ENCODE data around the gene HAP1. TPM values are rescaled to one million over a fixed set of nuclear protein-coding genes. Genes with fewer than 3 reads are reported as not detected.
A peak's percentile ranks its signal among the peaks of the same experiment; 100 is the strongest.
"Not testable (repeated sequence)": the region's sequence is repeated elsewhere in the genome, so short reads cannot be mapped to it uniquely, and the experiment has no call there.

The HAP1 gene
- total RNA-seq, 2 donors from 2014 or later: 0.13 to 0.15 TPM

DNA sequence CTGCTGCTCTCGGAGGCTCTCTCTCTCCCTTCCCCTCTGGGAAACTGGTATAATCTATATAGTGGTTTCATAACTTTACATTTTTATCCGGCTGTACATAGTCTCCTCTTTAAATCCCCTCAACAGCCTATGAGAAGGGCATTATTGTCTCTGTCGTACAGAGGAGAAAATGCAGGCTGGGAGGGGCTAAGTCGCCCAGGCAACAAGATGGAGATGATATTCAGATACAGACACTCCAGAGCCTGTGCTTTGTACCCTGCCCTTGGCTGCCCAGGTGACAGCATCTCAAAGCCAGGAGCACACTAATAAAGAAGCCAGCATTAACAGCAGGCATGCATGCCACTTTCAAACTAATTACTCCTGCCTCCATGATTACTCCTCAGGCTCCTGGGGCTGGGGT is 50.4 kb downstream of the HAP1 start:
- Mint-ChIP-seq H3K4me3 (no peak overlapping the region), H3K27ac (no peak overlapping the region), H3K27me3 (no peaks in the 10 kb centered on the region)

DNA sequence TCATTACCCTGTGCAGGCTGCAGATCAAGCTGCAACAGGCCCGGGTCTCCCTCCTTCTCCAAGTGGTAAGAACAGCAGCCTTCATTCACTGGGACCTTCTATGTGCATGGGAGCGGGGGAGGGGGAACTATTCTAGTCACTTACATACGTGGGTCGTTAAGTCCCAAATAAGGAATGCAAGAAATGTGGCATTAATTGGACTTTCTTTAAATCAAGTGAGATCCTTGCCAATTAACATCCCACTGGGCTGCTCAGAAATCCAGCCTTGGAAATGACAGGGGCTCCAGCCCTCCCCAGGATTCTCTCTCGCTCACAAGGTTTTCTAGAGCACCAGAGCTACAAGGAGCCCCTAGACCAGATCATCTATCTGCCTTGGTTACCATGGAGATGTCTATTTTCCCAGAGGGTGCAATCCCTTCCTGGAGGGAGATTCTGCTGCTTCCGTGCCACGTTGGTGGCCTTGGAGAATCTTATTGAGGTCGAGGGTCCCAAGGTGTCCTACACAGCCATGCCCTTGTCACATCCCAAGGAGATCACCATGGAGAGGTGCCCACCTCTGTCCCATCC is 50.9 kb downstream of the HAP1 start:
- Mint-ChIP-seq H3K27ac (no peak overlapping the region), H3K27me3 (no peaks in the 10 kb centered on the region), H3K36me3 (ENCODE audit: low read depth) (peaks cover 3% of the 10 kb centered on the region)

More for the DNA sequence above, 50.4 kb downstream of the HAP1 start:
- no peak for ATAC-seq (replicated peaks)
- Mint-ChIP-seq H3K4me1 (peaks cover 16% of the 10 kb centered on the region), H3K9me3 (no peaks in the 10 kb centered on the region), H3K36me3 (ENCODE audit: low read depth) (peaks cover 8% of the 10 kb centered on the region)

DNA sequence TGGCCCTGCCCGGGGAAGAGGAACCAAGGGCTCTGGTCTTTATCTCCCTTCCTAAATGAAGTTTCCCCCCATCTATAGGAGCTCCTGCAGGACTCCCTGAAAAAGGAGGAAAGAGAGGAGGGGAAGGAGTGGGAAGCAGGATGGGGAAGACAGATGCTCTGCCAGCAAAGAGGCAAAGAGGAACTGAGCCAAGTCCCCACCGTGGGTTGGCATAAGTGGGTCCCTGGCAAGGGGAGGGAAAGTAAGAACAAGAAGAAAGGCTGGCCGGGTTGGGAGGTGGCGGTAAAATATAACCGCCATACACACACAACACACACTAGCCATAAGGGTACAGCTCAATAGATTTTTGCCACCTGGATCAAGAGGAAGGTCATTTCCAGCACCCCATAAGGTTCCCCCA is 51.8 kb downstream of the HAP1 start:
- Mint-ChIP-seq H3K27me3 (no peaks in the 10 kb centered on the region), H3K36me3 (ENCODE audit: low read depth) (no peaks in the 10 kb centered on the region), H3K4me3 (no peak overlapping the region), H3K27ac (no peak overlapping the region), H3K4me1 (peaks cover 22% of the 10 kb centered on the region), H3K9me3 (no peaks in the 10 kb centered on the region)
- no peak for ATAC-seq (replicated peaks)

More for the DNA sequence above, 50.9 kb downstream of the HAP1 start:
- H3K4me3 Mint-ChIP-seq: no peak overlapping the region
- H3K9me3 Mint-ChIP-seq: no peaks in the 10 kb centered on the region
- ATAC-seq (replicated peaks): no peak
- peaks cover 21% of the 10 kb centered on the region for H3K4me1 Mint-ChIP-seq

DNA sequence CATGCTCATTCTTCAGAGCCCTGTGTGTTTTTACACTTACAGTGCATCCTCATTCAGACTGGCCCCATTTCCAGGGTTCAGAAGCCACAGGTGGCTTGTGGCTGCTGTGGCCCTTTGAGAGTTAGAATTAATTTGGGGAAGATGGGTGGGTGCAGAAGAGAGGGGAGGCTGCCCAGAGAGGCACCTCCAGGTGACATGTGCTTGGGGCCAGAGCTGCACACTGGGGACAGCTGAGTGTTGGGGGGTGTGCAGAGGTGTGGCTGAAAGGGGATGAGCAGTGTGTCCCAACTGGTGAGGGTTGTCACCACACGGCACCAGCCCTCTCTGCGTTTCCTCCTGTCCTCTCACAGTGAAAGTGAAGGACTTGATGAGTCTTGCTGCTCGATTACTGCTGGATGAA is 52.7 kb downstream of the HAP1 start:
- Mint-ChIP-seq H3K36me3 (ENCODE audit: low read depth) (no peaks in the 10 kb centered on the region), H3K4me1 (peaks cover 25% of the 10 kb centered on the region), H3K27me3 (no peaks in the 10 kb centered on the region), H3K4me3 (no peak overlapping the region), H3K9me3 (no peaks in the 10 kb centered on the region), H3K27ac (no peak overlapping the region)
- ATAC-seq (replicated peaks): no peak

DNA sequence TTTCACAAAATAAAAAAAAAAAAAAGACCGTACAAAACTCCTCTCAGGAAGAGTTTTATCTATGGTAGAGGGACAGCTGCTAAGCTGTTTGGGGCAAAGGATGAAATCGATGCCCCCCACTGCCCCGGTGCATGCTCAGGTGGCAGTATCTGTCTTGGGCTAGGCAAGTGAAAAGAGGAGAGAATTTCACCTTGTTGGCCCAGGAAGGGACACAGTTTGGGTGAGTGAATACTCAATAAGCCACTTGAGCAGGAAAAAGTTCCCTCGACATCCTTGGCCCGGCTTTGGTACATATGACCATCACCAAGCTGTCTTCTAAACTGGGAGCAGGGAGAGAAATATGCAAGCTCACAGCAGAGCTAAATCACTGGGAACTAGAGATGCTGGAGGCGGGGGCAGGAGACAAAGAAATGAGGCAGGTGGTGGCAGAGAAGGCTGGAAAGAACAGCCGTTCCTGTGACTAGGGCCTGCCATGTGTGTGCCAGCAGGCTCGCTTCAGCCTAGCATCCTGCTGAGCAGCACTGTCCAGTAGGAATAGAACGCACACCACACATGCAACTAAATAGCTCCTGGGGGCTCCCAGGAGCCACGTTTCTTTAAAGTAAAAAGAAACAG is 53.9 kb downstream of the HAP1 start:
- peaks cover 30% of the 10 kb centered on the region for H3K4me1 Mint-ChIP-seq
- H3K27ac Mint-ChIP-seq: no peak overlapping the region
- H3K36me3 Mint-ChIP-seq (ENCODE audit: low read depth): no peaks in the 10 kb centered on the region
- H3K9me3 Mint-ChIP-seq: no peaks in the 10 kb centered on the region
- ATAC-seq (replicated peaks): no peak
- peak overlapping the region; percentile 85 for H3K4me3 Mint-ChIP-seq
- H3K27me3 Mint-ChIP-seq: no peaks in the 10 kb centered on the region

DNA sequence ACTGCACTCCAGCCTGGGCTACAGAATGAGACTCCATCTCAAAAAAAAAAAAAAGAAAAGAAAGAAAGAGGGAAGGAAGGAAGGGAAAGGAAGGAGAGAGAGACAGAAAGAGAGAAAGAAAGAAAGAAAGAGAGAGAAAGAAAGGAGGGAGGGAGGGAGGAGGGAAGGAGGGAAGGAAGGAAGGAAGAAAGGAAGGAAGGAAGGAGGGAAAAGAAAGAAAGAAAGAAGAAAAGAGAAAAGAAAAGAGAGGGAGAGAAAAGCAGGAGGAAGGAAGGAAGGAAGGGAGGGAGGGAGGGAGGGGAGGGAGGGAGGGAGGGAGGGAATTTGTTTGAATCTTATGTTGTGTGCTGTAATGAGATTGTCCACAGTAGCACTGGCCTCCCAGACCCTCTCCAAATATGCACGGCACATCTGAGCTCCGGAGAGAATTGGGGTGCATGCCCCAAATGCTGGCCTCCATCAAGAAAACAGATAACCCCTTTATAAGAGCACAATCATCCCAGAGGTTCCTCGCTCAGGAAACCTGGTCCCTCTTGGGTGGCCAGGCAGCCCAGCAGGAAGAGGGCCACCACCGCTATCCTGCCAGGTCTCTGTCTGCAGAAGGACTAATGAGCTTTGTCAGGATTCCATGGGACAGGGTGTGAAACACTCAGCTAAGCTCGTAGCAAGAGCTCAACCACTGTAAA is 54.6 kb downstream of the HAP1 start:
- Mint-ChIP-seq H3K9me3 (no peaks in the 10 kb centered on the region), H3K4me3 (peak overlapping the region; percentile 85), H3K4me1 (peaks cover 30% of the 10 kb centered on the region), H3K36me3 (ENCODE audit: low read depth) (no peaks in the 10 kb centered on the region), H3K27ac (peak overlapping the region; percentile 91), H3K27me3 (no peaks in the 10 kb centered on the region)
- no peak for ATAC-seq (replicated peaks)

DNA sequence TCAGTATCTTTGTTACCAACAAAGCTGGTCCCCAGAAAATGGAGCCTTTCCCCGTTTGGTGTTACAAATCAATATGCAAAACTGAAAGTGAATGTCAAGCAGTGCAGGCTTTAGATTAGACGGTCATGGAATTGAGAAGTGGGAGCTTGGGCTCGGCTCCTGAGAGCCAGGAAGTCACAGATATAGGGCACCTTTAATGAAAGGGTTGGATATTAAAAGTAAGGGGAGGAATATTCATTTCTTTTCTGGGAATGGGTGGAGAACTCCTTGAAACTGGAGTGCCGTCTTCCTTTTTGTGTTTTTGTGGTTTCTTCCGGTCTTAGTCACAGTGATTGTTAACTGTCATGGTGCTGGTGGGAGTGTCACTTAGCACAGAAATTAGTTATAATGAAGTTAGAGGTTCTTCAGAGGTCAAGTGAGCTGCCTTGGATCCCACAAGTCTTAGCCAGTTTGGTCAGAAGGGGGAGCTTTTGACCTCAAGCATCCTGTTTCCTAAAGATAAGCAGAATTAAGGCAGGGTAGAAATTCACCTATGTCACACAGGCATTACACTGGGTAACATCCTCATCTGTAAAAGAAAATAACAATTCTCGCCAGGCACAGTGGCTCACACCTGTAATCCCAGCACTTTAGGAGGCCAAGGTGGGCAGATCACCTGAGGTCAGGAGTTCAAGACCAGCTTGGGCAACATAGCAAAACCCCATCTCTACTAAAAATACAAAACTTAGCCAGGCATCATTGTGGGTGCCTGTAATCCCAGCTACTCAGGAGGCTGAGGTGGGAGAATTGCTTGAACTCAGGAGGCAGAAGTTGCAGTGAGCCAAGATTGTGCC is 55.3 kb downstream of the HAP1 start:
- H3K36me3 Mint-ChIP-seq (ENCODE audit: low read depth): no peaks in the 10 kb centered on the region

DNA sequence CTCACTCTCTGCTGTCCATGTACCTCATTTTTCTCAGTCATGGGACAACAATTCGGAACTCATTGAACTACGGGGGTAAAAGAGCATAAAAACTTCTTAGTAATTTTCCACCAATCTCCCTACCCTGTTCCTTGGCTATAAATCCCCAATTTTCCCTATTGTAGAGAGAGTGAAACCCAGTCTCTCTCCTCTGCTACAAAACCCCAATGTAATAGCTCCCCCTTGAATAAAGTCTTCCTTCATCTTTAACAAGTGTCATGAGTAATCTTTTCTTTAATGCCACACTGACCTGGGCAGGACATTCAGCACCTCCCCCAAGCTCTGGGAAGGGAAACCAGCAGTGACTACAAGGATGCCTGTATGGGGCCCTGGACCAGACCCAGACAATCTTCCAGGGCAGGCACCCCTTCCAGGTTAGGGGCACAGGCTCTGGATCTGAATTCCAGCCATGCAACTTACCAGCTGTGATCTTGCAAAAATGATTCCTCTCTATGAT is 56.0 kb downstream of the HAP1 start:
- Mint-ChIP-seq H3K36me3 (ENCODE audit: low read depth) (no peaks in the 10 kb centered on the region), H3K9me3 (no peaks in the 10 kb centered on the region), H3K27me3 (no peaks in the 10 kb centered on the region), H3K4me1 (peaks cover 30% of the 10 kb centered on the region), H3K27ac (peak overlapping the region; percentile 91), H3K4me3 (peak overlapping the region; percentile 85)
- peak; percentile 39 for ATAC-seq (replicated peaks)

More for the DNA sequence above, 55.3 kb downstream of the HAP1 start:
- Mint-ChIP-seq H3K27me3 (no peaks in the 10 kb centered on the region), H3K4me3 (peak overlapping the region; percentile 85), H3K27ac (peak overlapping the region; percentile 91), H3K9me3 (no peaks in the 10 kb centered on the region), H3K4me1 (peaks cover 30% of the 10 kb centered on the region)
- ATAC-seq (replicated peaks): peak; percentile 94

DNA sequence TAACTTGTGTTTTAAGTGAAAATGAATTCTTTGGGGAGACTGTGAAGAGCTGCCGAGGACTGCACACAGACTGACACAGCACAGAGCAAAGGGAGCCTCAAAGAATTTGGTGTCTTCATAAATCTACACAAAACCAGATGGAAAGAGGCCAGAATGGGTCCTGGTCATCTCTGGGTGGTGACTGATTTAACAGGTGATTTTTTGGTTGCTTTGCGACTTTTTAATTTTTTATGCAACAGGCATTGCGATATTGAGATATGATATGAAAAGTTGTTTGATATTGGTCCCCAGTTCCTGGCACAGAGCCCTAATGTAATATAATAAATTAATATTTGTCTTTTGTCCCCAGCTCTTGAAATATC is 58.4 kb downstream of the HAP1 start:
- ATAC-seq (replicated peaks): no peak
- Mint-ChIP-seq H3K36me3 (ENCODE audit: low read depth) (no peaks in the 10 kb centered on the region), H3K27ac (no peak overlapping the region), H3K27me3 (no peaks in the 10 kb centered on the region), H3K4me3 (no peak overlapping the region), H3K9me3 (no peaks in the 10 kb centered on the region), H3K4me1 (peaks cover 30% of the 10 kb centered on the region)

DNA sequence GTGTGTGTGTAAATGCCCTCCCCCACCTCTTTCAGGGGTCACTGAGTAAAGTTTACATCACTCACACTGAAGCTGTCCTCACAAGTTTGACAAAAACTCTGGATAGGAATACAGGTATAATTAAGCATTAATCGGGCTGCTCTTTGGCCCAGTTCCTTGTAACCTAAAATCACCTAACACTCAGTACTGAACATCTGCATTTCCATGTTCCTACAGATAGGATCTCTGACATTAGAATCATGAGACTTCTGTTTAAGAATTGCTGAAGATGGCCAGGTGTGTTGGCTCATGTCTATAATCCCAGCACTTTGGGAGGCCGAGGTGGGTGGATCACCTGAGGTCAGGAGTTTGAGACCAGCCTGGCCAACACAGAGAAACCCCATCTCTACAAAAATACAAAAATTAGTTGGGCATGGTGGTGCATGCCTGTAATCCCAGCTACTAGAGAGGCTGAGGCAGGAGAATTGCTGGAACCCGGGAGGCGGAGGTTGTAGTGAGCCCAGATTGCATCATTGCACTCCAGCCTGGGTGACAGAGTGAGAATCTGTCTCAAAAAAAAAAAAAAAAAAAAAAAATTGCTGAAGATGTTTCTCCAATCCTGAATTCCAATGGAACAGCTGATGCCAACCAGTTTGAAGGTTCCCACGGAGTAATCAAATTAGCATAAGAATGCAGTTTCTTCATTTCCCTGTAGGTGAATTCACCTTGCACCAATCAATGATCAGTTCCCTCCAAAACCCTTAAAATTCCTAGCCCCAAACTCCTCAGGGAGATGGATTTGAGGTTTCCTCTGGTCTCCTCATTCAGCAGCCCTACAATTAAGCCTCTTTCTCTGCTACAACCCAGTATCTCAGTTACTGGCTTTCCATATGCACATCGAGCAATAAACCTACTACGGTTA is 59.0 kb downstream of the HAP1 start:
- H3K9me3 Mint-ChIP-seq; ATAC-seq (replicated peaks): not testable (repeated sequence)

More for the DNA sequence above, 59.0 kb downstream of the HAP1 start:
- H3K4me3 Mint-ChIP-seq; H3K36me3 Mint-ChIP-seq (ENCODE audit: low read depth); H3K27ac Mint-ChIP-seq; H3K27me3 Mint-ChIP-seq: not testable (repeated sequence)
- H3K4me1 Mint-ChIP-seq: peaks cover 30% of the 10 kb centered on the region

Other genes with a start within 250 kb of the HAP1 start
- gene KRT36, start 244.7 kb downstream of the HAP1 start, total RNA-seq: not detected
- gene KRT13, start 229.0 kb downstream of the HAP1 start, total RNA-seq: not detected
- not detected for gene KRT15, start 215.8 kb downstream of the HAP1 start, total RNA-seq
- gene KRT19, start 206.3 kb downstream of the HAP1 start, total RNA-seq: not detected
- gene KRT9, start 162.6 kb downstream of the HAP1 start, total RNA-seq: not detected
- not detected for gene KRT14, start 147.7 kb downstream of the HAP1 start, total RNA-seq
- not detected for gene KRT16, start 121.9 kb downstream of the HAP1 start, total RNA-seq
- gene KRT17, start 110.1 kb downstream of the HAP1 start, total RNA-seq: 1 to 10 TPM in 1 of 2 donors, under 1 TPM in 1; 0.58 to 2.5 TPM
- gene EIF1, start 45.8 kb downstream of the HAP1 start, total RNA-seq: 100 to 1,000 TPM; 925 to 935 TPM
- gene GAST, start 22.3 kb downstream of the HAP1 start, total RNA-seq: not detected
- gene JUP, start 52.1 kb upstream of the HAP1 start, total RNA-seq: under 1 TPM; 0.32 to 0.45 TPM
- gene P3H4, start 77.3 kb upstream of the HAP1 start, total RNA-seq: under 1 TPM; 0.64 to 0.89 TPM
- under 1 TPM; 0.09 to 0.37 TPM for gene FKBP10, start 78.4 kb upstream of the HAP1 start, total RNA-seq
- gene NT5C3B, start 101.6 kb upstream of the HAP1 start, total RNA-seq: 10 to 100 TPM; 51.2 to 70.3 TPM
- gene KLHL10, start 103.2 kb upstream of the HAP1 start, total RNA-seq: under 1 TPM in 1 of 2 donors, not detected in 1; 0.16 TPM
- gene KLHL11, start 130.8 kb upstream of the HAP1 start, total RNA-seq: 10 to 100 TPM; 15.1 to 16.2 TPM
- 100 to 1,000 TPM in 1 of 2 donors, 10 to 100 TPM in 1; 95.4 to 222 TPM for gene ACLY, start 184.3 kb upstream of the HAP1 start, total RNA-seq
- gene ODAD4, start 196.0 kb upstream of the HAP1 start, total RNA-seq: under 1 TPM; 0.63 to 0.93 TPM
- gene CNP, start 232.2 kb upstream of the HAP1 start, total RNA-seq: 10 to 100 TPM; 51.4 to 82.9 TPM

Data from activated T-helper 17 cell treated with anti-CD3 and anti-CD28 coated beads, Interleukin-2, amount 50 U/mL, for 72 hours (primary cell).